ENCODE data around the gene CTSV.
"Not testable (repeated sequence)": the region's sequence is repeated elsewhere in the genome, so short reads cannot be mapped to it uniquely, and the experiment has no call there.

The CTSV gene

DNA sequence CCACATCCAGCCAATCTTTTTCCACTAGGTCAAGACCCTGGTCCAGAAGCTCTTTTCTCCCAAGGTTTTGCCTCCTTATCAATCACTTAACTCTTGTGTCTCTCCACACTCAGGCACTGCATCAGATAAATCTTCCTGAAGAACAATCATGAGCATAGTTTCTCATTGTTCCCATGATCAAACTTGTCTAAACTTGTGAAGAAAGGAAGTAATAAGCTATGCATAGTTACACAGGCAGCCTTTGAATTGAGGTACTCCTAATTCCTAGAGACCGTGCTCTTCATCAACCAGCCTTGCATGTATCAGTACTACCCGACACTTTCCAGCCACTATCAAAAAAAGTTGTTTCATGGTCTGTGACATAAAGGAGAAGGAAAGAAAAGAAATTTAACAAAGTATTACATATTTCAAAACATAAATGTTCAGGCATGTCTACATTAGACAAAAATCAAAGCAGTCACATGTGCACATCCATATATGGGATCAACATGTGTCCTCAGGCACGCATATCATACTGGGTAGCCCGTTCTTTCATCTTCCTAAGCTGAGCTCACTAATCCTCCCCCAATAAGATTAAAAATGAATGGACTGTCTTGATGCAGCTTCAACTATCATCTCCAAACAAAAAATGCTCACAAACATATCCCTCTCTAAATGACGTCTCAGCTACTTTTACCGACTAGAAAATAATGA is 41.8 kb downstream of the CTSV start:
- H3K9me3 Mint-ChIP-seq, H3K4me3 Mint-ChIP-seq: not testable (repeated sequence)

GRCh38 chr9:96994531-96995016 is 44.4 kb downstream of the CTSV start:
- H3K27me3 Mint-ChIP-seq; H3K9me3 Mint-ChIP-seq; H3K36me3 Mint-ChIP-seq (ENCODE audit: low read depth); H3K27ac Mint-ChIP-seq; H3K4me3 Mint-ChIP-seq: not testable (repeated sequence)
- H3K4me1 Mint-ChIP-seq (ENCODE audit: low read depth) = peaks cover 31% of the 10 kb centered on the region

More for the DNA sequence above, 41.8 kb downstream of the CTSV start:
- H3K36me3 Mint-ChIP-seq (ENCODE audit: low read depth); H3K27me3 Mint-ChIP-seq; H3K27ac Mint-ChIP-seq: not testable (repeated sequence)
- peaks cover 43% of the 10 kb centered on the region for H3K4me1 Mint-ChIP-seq (ENCODE audit: low read depth)

DNA sequence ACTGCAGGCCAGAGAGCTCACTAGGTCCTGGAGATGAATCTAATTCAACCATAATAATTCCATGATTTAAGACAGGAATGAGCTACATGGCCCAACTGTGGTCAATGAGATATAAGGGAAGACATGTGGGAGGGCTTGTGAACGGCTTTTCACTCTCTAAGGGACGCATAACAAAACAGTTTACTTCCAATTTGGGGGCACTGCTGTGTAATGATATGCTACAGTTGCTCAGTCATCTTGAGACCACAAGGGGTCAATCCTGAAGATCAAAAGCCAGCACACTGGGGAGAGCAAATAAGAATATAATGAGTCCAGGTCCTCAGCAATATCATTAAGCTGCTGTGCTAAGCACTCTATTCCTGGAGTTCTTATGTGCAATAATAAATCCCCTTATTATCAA is 46.6 kb downstream of the CTSV start:
- not testable (repeated sequence) for H3K9me3 Mint-ChIP-seq; H3K36me3 Mint-ChIP-seq (ENCODE audit: low read depth); H3K27me3 Mint-ChIP-seq; H3K4me3 Mint-ChIP-seq; H3K27ac Mint-ChIP-seq
- peaks cover 34% of the 10 kb centered on the region for H3K4me1 Mint-ChIP-seq (ENCODE audit: low read depth)

DNA sequence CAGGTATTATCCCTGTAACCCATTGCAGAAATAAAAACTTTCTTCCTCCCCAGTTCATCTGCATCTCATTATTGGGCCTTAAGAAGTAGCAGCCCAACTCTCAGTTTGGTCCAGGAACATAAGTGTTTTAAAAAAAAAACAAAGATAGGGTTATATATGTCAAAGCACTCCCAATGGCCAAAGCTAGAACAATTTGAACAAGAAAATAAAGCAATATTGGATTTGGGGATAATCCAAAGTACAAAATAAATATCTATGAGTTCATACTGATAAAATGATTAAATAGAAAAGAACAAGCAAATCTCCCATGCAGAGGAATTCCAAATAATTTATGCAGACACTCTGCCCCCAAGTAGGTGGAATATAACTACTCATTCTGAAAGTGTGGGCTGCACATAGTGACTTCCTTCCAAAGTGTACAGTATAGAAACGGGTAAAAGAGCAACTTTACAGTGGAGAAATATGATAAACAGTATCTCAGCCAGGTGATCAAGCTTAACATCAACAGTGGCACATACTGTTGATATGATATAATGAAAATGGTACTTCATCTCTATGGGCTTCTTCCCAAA is 49.1 kb downstream of the CTSV start:
- H3K4me3 Mint-ChIP-seq = peak overlapping the region; percentile 36
- not testable (repeated sequence) for H3K27me3 Mint-ChIP-seq; H3K27ac Mint-ChIP-seq; H3K36me3 Mint-ChIP-seq (ENCODE audit: low read depth); H3K9me3 Mint-ChIP-seq
- peaks cover 31% of the 10 kb centered on the region for H3K4me1 Mint-ChIP-seq (ENCODE audit: low read depth)

DNA sequence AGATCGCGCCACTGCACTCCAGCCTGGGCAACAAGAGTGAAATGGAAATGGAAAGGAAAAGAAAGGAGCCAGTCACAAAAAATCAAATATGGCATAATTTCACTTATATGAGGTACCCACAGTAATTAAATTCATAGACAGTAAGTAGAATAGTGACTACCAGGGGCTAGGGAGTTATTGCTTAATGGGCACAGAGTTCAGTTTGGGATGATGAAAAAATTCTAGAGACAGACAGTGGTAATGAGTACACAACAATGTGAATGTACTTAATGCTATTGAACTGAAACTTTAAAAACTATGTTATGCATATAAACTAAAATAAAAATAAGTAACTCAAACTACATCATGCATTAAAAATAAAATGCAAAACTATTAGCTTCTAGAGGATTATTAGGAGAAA is 54.1 kb downstream of the CTSV start:
- H3K36me3 Mint-ChIP-seq (ENCODE audit: low read depth); H3K9me3 Mint-ChIP-seq; H3K27ac Mint-ChIP-seq; H3K4me3 Mint-ChIP-seq; H3K27me3 Mint-ChIP-seq: not testable (repeated sequence)
- H3K4me1 Mint-ChIP-seq (ENCODE audit: low read depth) = peaks cover 19% of the 10 kb centered on the region

DNA sequence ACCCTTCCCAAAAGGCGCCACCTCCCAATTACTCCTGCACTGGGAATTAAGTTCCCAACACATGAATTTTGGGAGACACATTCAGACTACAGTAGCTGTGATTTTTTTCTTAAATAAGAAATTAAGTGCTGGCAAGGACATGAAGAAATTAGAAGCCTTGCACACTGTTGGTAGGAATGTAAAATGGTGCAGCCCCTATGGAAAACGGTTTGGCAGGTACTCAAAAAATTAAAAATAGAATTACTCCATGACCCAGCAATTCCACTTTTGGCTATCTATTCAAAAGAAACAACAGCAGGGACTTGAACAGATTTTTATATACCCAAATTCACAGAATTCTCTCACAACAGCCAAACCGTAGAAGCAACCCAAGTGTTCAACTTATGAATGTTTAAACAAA is 54.8 kb downstream of the CTSV start:
- H3K27me3 Mint-ChIP-seq; H3K9me3 Mint-ChIP-seq; H3K4me3 Mint-ChIP-seq; H3K27ac Mint-ChIP-seq; H3K36me3 Mint-ChIP-seq (ENCODE audit: low read depth): not testable (repeated sequence)
- H3K4me1 Mint-ChIP-seq (ENCODE audit: low read depth) = peaks cover 16% of the 10 kb centered on the region

GRCh38 chr9:96983496-96984122 is 55.3 kb downstream of the CTSV start:
- not testable (repeated sequence) for H3K36me3 Mint-ChIP-seq (ENCODE audit: low read depth); H3K4me3 Mint-ChIP-seq; H3K27ac Mint-ChIP-seq; H3K27me3 Mint-ChIP-seq; H3K9me3 Mint-ChIP-seq
- peaks cover 15% of the 10 kb centered on the region for H3K4me1 Mint-ChIP-seq (ENCODE audit: low read depth)

Data from stimulated activated naive CD8-positive, alpha-beta T cell treated with anti-CD3 and anti-CD28 coated beads, Interleukin-15, Interleukin-2, amounts not matched to agents 100 ng/mL and 50 ng/mL, for 24 hours (primary cell).